Prostate gland (tissue), 2 donors: Measurements from ENCODE around the gene MALRD1. TPM values are rescaled to one million over a fixed set of nuclear protein-coding genes. Genes with fewer than 3 reads are reported as not detected.

Experiments
- DNase-seq: peaks from one replicate; pipeline ENCODE4 v3.0.0-alpha.2; 2019; ENCODE audit warnings: low spot score
- H3K27ac ChIP-seq, 2 donors: fragments of 200-600 bp; sonication (generic); 2 replicates each; pipeline ENCODE4 v1.5.1; 2017 to 2019
- H3K27me3 ChIP-seq: fragments of 200-600 bp; sonication (generic); replicated peaks from 2 replicates; pipeline ENCODE4 v1.5.1; 2019; ENCODE audit not compliant: insufficient read depth
- H3K36me3 ChIP-seq, 2 donors: fragments of 200-600 bp; sonication (generic); 1 replicate in 1 of 2; 2 replicates in 1 of 2; pipeline versions ENCODE4 v1.5.1 to v1.8.1; 2017 to 2019
- H3K4me1 ChIP-seq: fragments of 200-600 bp; sonication (generic); replicated peaks from 2 replicates; pipeline ENCODE4 v1.5.1; 2019
- H3K4me3 ChIP-seq, 2 donors: fragments of 200-600 bp; sonication (generic); 2 replicates each; pipeline ENCODE4 v1.5.1; 2017 to 2019
- H3K9me3 ChIP-seq: fragments of 200-600 bp; sonication (generic); 2 replicates; pipeline ENCODE4 v1.5.1; 2017
- CTCF ChIP-seq, 4 experiments: fragments of 200-600 bp in 2 of 4; fragments of 450-650 bp in 2 of 4; sonication (generic) in 2 of 4; IDR thresholded peaks; 1 replicate in 3 of 4; 2 replicates in 1 of 4; pipeline ENCODE4 v1.5.1; 2016 to 2019; ENCODE audit warnings: antibody characterized with exemption in 4 of 4, mild to moderate bottlenecking in 2 of 4, moderate library complexity in 2 of 4
- POLR2A ChIP-seq: fragments of 450-650 bp; IDR thresholded peaks from one replicate; pipeline ENCODE4 v1.6.1; 2016; ENCODE audit warnings: antibody characterized with exemption, mild to moderate bottlenecking
- POLR2AphosphoS5 ChIP-seq: sonication (generic); formaldehyde crosslinking; IDR thresholded peaks from one replicate; pipeline ENCODE4 v1.6.1; 2017; ENCODE audit warnings: antibody characterized with exemption
- WGBS: methylation state at CpG from one replicate; pipeline ENCODE4 v1.1.5; 2018; 5-methylcytosine and 5-hydroxymethylcytosine counted together
- intact Hi-C: fragments of 100-400 bp; cut with DNase I; formaldehyde crosslinking; loops from one replicate; pipeline ENCODE4 v1.14.2; 2022
- total RNA-seq, 2 donors: library from RNA; depleted of rRNA; stranded (reverse); fragments of >200 nt; gene quantifications; one replicate each; pipeline ENCODE4 v1.1.0, GENCODE V29; 2016

The MALRD1 gene
- total RNA-seq, 2 donors from 2014 or later = 2.1 TPM; not detected in 1

GRCh38 chr10:19412531-19412930, 363.9 kb downstream of the MALRD1 start:
- no peaks in the 10 kb centered on the region for H3K36me3 ChIP-seq
- no peak overlapping the region for H3K4me3 ChIP-seq
- no peaks in the 10 kb centered on the region for H3K4me1 ChIP-seq
- TF ChIP-seq POLR2A (no peak), CTCF (IDR thresholded peaks at IDR 0.05) (peak in 3 of 4 experiments; percentile 48 to 64 (median 57))
- H3K27ac ChIP-seq = no peak overlapping the region
- no peaks in the 10 kb centered on the region for H3K27me3 ChIP-seq
- DNase-seq = peak; percentile 31
- H3K9me3 ChIP-seq = no peaks in the 10 kb centered on the region
- intact Hi-C loops = loop anchor here (5.0 to 10.0 kb wide), 2 partner anchors 402 to 1355 kb away; partner anchors contain the start of gene PLXDC2

GRCh38 chr10:19416164-19416563, 367.6 kb downstream of the MALRD1 start:
- no peak for DNase-seq
- whole genome bisulfite sequencing = 44% methylated on average over 1 of the region's 1 CpG
- Histone ChIP-seq H3K36me3 (no peaks in the 10 kb centered on the region), H3K27ac (no peak overlapping the region), H3K27me3 (no peaks in the 10 kb centered on the region), H3K4me3 (no peak overlapping the region), H3K9me3 (no peaks in the 10 kb centered on the region), H3K4me1 (no peaks in the 10 kb centered on the region)
- no peak for TF ChIP-seq CTCF (IDR thresholded peaks at IDR 0.05)
- TF ChIP-seq POLR2AphosphoS5 = no peak
- TF ChIP-seq POLR2A = no peak
- intact Hi-C loops = loop anchor here (10.0 kb wide), 1 partner anchor 399 kb away; the partner anchor contains the start of gene PLXDC2

- Histone ChIP-seq H3K4me1 (no peaks in the 10 kb centered on the region), H3K36me3 (no peaks in the 10 kb centered on the region), H3K27ac (no peak overlapping the region), H3K4me3 (no peak overlapping the region), H3K9me3 (no peaks in the 10 kb centered on the region), H3K27me3 (no peaks in the 10 kb centered on the region)
- no peak for DNase-seq
- 89% methylated on average over 4 of the region's 4 CpGs for WGBS
- TF ChIP-seq CTCF (IDR thresholded peaks at IDR 0.05) (no peak), POLR2AphosphoS5 (no peak), POLR2A (no peak)
- intact Hi-C loops = loop anchor here (10.0 kb wide), 1 partner anchor 397 kb away; the partner anchor contains the start of gene PLXDC2
These were observed 369.1 kb downstream of the MALRD1 start for GRCh38 chr10:19417740-19418139.

- TF ChIP-seq POLR2AphosphoS5 (no peak), CTCF (IDR thresholded peaks at IDR 0.05) (no peak), POLR2A (no peak)
- Histone ChIP-seq H3K4me3 (no peak overlapping the region), H3K4me1 (no peaks in the 10 kb centered on the region), H3K9me3 (no peaks in the 10 kb centered on the region), H3K27ac (no peak overlapping the region), H3K27me3 (no peaks in the 10 kb centered on the region), H3K36me3 (no peaks in the 10 kb centered on the region)
- 88% methylated on average over 1 of the region's 1 CpG for WGBS
- no peak for DNase-seq
- intact Hi-C loops = no loop called here
These were observed 373.1 kb downstream of the MALRD1 start for GRCh38 chr10:19421674-19422073.

- intact Hi-C loops = no loop called here
- Histone ChIP-seq H3K9me3 (no peaks in the 10 kb centered on the region), H3K4me1 (no peaks in the 10 kb centered on the region), H3K4me3 (no peak overlapping the region), H3K27ac (no peak overlapping the region), H3K27me3 (no peaks in the 10 kb centered on the region), H3K36me3 (no peaks in the 10 kb centered on the region)
- no peak for DNase-seq
- no peak for TF ChIP-seq POLR2A
- TF ChIP-seq POLR2AphosphoS5 = no peak
- TF ChIP-seq CTCF (IDR thresholded peaks at IDR 0.05) = no peak
These were observed 377.4 kb downstream of the MALRD1 start for GRCh38 chr10:19426034-19426433.
